OCI-LY7 (cell line): ENCODE results near the gene TAMALIN.

Experiments
- EZH2phosphoT487 ChIP-seq: fragments of 200-600 bp; sonication (generic); IDR thresholded peaks from 2 replicates; pipeline ENCODE4 v1.6.1; 2018; ENCODE audit warnings: low read depth, borderline replicate concordance, mild to moderate bottlenecking, mixed run types, antibody characterized with exemption, low read length, moderate library complexity, mixed read lengths
- TF ChIP-seq, protein P1 (sequence below): fragments of 200-600 bp; sonication (generic); conservative IDR thresholded peaks from 2 replicates; pipeline ENCODE4 v1.5.1; 2014; ENCODE audit warnings: mild to moderate bottlenecking, antibody characterized with exemption, low read length, moderate library complexity, mixed read lengths

- TF ChIP-seq, protein P1, sequence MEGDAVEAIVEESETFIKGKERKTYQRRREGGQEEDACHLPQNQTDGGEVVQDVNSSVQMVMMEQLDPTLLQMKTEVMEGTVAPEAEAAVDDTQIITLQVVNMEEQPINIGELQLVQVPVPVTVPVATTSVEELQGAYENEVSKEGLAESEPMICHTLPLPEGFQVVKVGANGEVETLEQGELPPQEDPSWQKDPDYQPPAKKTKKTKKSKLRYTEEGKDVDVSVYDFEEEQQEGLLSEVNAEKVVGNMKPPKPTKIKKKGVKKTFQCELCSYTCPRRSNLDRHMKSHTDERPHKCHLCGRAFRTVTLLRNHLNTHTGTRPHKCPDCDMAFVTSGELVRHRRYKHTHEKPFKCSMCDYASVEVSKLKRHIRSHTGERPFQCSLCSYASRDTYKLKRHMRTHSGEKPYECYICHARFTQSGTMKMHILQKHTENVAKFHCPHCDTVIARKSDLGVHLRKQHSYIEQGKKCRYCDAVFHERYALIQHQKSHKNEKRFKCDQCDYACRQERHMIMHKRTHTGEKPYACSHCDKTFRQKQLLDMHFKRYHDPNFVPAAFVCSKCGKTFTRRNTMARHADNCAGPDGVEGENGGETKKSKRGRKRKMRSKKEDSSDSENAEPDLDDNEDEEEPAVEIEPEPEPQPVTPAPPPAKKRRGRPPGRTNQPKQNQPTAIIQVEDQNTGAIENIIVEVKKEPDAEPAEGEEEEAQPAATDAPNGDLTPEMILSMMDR = no peak
- TF ChIP-seq EZH2phosphoT487 = no peak
These were observed 5.0 kb downstream of the TAMALIN start for GRCh38 chr12:52011602-52012214.
